Right lung (tissue), 5 donors: ENCODE data around the gene COL28A1. TPM values are rescaled to one million over a fixed set of nuclear protein-coding genes. Genes with fewer than 3 reads are reported as not detected.

Experiments used
- DNase-seq, 2 donors: peaks; one replicate each; pipeline ENCODE4 v3.0.0-alpha.2; 2013
- polyA plus RNA-seq, 5 donors: library from polyadenylated mRNA; unstranded; fragments of 120-200 nt; gene quantifications; one replicate each; pipeline versions ENCODE4 v1.2.1 to v1.2.3, GENCODE V29; 2013; ENCODE audit warnings: inconsistent platforms in 1 of 5, low replicate concordance in 1 of 5; ENCODE audit not compliant: insufficient read length in 5 of 5, insufficient read depth in 1 of 5

Gene COL28A1
- polyA plus RNA-seq, 5 donors = 1.6 to 3.1 (median 2.2) TPM

DNA sequence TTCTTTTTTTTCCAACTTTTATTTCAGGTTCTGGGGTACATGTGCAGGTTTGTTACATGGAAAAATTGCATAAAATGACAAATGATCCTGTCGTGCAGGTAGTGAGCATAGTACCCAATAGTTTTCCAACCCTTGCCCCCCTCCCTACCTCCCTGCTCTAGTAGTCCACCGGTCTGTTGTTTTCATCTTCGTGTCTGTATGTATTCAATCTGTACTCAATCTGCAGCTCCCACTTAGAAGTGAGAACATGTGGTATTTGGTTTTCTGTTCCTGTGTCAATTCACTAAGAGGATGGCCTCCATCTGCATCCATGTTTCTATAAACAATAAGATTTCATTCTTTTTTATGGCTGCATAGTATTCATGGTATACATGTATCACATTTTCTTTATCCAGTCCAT lies 202.1 kb downstream of the COL28A1 start:
- no peak for DNase-seq

DNA sequence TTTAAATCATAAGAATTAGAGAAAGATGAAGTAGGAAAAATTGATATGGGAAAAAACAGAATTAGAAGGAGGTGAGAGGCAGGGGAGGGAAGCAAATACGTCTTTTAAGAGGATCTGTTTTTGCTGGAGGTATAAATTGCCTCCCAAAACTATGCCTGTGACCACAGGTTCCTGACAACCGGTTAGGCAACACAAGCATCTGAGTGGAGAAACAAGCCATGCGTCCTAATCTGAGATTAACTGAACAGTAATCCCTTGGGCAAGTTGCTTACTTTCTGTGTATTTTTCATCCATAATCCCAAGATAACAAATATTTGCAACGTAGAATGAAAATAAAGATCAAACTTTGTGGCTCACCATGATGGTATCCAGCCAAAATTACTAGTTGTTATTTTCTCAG lies 204.2 kb downstream of the COL28A1 start:
- no peak for DNase-seq

DNA sequence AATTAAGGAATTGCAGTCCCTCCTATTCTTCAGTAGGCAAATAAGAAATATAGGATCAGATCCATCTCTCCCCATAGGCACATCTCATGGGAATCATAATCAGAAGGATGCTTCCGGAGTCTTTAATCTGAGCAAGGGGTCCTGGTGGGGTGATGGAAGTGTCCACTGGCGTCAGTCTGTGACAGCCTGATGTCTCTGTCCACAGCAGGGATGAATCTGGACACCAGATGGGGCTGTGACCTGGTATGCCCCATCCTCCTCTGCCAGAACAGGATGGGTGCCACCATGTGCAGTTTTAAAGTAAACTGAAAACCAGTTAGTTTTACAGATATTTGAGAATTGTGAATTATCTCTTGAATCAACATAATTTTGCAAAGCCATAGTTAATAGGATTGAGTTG lies 204.7 kb downstream of the COL28A1 start:
- no peak for DNase-seq

DNA sequence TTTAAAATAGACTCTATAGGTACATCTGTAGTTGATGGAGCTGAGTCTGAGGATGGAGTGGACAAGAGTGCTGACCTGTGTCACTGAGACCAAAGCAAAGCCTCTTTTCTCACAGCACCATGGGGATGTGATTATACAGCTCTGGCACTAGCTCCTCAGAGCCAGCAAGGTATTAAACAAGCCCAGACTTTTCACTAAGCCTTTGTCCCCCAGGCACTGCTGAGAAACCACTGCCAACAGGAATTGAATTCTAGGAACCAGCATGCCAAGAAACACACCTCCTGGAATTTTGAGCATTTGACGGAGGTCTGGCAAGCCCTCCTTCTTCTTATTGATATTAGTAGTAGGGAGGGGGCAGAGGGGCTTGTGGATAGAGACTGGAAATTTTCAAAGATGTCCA lies 206.3 kb downstream of the COL28A1 start:
- DNase-seq = no peak

DNA sequence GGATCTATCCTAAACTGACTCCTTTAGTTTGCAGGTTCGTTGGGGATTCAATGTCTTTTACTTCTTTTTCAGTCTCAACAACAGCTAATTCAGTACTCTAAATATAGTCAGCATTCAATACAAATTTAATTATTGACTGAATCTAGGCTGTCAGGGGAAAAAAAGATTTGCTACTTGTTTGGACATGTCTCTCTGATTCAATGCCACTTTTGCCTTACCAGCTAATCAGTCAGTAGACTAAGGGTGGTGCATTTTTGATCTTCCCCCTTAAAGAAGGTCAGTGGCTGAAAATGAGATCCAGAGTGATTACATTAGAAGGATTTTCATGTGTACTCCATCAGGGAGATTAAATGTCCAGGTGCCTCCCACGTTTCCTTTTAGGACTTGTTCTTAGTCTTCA lies 208.2 kb downstream of the COL28A1 start:
- no peak for DNase-seq

DNA sequence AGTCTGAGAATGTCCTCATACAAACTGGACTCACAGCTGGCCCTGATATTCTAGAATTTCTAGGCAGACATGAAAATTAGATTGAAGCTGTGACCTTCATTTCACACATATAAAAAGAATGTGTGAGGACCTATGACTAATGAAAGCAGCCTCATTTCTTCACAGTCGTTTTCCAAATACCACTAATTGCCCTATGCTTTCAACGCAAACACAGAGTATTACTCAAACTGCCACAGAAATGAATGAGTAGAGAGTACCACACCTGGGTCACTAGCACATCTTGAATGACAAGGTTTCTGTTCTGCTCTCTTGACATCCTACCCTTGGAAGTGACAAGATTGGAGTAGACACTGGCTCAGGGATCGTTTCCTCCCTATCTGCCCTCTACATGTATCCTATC lies 211.0 kb downstream of the COL28A1 start:
- no peak for DNase-seq

DNA sequence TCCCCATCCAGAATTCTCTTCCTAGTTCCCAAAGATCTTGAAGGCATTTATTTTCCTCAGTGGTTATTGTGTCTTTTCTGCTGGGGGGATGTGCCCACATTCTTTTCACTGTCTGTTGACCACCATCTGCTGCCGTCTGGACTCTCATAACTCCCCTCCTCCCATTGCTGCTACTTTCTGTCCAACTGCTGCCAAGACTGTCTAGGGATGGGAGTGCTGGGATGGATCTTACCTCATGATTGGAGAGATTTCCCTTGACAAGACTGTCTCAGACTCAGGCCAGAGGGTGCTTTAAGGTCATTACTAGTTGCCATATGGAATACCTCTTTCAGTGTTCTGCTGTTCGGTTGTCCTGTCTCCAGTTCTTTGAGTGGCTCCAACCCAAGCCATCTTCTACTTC lies 211.8 kb downstream of the COL28A1 start:
- no peak for DNase-seq

DNA sequence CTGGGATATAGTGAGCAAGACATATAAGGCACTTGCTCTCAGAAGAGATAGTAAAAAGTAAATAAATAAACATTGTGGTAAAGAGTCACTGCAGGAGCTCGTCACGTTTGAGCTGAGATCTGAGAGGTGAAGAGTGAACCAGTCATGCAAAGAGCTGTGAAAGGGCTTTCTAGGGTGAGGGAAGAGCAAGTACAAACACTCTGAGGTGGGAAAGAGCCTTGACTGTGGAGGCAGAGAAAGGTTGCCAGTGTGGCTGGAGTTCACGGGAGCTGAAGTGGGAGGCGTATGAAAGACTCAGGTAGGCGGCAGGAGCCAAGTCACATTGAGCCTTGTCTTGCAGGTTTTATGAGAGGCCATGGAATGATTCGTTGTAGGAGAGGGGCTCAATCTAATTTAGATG lies 212.3 kb downstream of the COL28A1 start:
- DNase-seq = no peak

DNA sequence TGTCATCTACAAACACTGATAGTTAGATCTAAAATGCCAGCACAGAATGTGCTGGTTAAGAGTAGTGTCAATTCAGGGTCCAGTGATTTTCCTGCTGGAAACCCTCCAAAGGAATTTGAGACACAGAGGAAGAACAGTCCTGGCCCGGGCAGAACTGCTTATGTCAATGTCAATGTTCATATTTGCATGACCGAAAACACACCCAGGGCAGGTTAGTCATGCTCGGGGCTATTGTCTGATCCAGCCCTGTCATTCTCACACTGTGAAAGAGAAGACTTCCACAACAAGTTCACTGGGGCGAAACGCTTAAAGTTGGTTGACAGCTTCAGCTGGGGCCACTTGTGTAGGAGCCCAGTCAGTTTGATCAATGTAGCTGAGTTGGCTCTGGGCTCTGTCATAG lies 214.0 kb downstream of the COL28A1 start:
- no peak for DNase-seq

DNA sequence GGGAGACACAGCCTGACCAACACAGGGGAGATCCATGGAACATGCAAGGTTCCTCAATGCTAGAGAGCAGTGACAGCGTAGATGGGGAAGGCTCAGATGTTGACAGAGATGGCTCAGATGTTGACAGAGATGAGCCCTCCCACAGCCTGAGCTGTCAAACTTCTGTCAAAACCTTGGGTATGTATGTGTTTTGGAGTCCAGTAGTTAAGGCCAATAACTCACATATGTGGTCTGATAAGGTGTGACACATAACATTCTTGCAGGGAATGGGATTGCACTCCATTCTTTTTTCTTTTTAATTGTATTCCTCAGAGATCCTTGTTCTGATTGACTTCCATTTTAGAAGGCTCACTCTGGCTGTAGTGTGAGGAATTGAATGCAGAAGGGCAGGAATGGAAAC lies 217.1 kb downstream of the COL28A1 start:
- DNase-seq = no peak

DNA sequence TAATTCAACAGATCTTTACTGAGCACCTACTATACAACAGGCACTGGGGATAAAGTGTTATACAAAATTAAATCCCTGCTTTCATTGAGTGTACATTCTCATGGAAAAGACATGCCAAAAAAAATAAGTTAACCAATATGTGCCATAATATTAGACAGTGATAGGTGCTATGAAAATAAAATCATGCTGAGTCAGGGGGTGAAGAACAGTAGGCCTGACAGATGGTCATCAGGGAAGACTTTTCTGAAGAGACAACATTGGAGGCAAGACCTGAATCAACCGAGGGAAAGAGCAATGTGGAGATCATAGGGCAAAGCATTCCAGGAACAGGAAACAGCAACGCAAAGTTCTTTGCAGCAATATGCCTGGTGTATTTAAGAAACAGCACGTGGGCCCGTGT lies 217.8 kb downstream of the COL28A1 start:
- no peak for DNase-seq

DNA sequence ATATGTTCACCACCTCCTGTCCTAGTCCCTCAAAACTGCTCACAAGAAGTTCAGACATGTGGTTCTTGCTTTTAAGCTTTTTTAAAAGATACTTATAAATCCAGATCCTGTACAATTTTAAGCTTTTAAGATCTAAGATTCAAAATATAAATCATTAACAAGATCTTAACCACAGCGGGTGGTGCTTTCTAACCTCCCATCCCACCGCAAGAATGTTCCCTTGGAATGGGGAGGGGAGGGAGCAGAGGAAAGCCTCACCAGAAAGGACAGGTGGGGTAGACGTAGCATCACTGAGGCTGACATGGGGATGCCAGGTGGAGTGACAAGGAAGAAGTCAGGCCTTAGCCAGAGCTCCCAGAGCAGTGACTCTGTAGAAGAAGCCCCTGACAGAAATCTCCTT lies 219.8 kb downstream of the COL28A1 start:
- no peak for DNase-seq

DNA sequence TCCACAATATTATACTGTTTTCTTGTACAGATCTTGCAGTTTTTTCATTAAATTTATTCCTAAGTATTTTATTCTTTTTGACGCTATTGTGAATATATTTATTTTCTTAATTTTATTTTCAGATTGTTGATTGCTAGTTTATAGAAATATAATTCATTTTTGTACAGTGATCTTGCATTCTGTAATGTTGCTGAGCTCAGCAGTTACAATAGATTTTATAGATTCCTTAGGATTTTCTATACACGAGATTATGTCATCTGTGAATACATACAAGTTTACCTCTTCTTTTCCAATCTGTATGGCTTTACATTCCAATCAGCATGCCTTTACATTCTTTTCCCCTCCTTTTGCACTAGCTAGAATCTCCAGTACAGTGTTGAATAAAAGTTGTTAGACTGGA lies 223.3 kb downstream of the COL28A1 start:
- no peak for DNase-seq

DNA sequence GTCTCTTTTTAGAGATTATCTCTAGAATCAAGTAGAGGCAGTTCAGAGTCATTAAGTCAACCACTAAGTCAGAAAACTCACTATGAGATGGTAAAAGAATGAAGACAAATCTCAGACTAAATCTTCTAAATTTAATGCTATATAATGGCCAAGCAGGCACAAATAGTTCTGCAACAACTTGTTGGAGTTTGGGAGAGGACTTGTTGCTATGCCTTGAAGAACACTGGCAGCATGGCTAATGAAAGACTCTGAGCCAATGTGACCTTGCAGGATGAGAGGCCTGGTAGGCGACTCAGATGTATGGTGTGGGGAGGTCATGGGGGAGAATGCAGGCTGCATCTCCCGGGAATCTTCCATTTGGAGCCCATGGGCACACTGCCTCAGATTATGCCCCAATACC lies 224.7 kb downstream of the COL28A1 start:
- DNase-seq = no peak

DNA sequence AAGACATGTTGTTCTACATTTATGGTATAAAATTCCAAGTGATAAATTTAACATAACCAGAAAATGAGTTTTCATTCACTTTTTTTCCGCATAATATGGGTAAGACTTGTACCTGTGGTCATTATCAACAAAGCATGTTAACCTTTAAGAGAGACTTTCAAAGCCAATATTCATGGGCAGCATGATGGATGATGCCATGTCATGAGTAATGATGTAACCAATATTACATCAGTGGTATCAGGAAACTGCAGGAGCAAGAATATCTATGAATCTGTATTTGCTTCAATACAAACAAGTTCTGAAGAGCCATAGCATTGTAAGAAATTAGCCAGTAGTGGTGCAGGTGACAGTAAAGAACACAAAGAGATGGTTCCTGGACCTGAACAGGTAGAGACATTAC lies 226.5 kb downstream of the COL28A1 start:
- DNase-seq = no peak

Other genes with a start within 250 kb of the COL28A1 start
- gene MIOS, start 31.0 kb upstream of the COL28A1 start, polyA plus RNA-seq = 10 to 100 TPM; 26.5 to 44.5 (median 39.9) TPM
- 10 to 100 TPM; 13.7 to 16.5 (median 15.3) TPM for gene UMAD1, start 104.9 kb upstream of the COL28A1 start, polyA plus RNA-seq
- 10 to 100 TPM; 38.6 to 65.2 (median 43.9) TPM for gene RPA3, start 182.7 kb upstream of the COL28A1 start, polyA plus RNA-seq